SK-N-SH treated with all-trans-retinoic acid at 6 μM for 48 hours (cell line): Measurements from ENCODE around the gene COBL.

Source experiments
- ATAC-seq: fragments of 200-7000 bp; cut with Tn5 transposase; 3 replicates; pipeline ENCODE4 v1.9.1; 2020; ENCODE audit warnings: mild to moderate bottlenecking, moderate library complexity
- ARNTL ChIP-seq: fragments of 450-650 bp; formaldehyde crosslinking; IDR thresholded peaks from 2 replicates; pipeline ENCODE4 v1.5.0; 2020; ENCODE audit warnings: low read depth, mild to moderate bottlenecking, moderate library complexity, borderline replicate concordance
- BACH2 ChIP-seq: fragments of 250-450 bp; sonication (Bioruptor Pico); IDR thresholded peaks from 2 replicates; pipeline ENCODE4 v1.9.0; 2021; ENCODE audit warnings: mild to moderate bottlenecking, borderline replicate concordance
- CSDC2 ChIP-seq: fragments of 250-450 bp; sonication (Bioruptor Pico); IDR thresholded peaks from 2 replicates; pipeline ENCODE4 v1.5.0; 2020; ENCODE audit warnings: mild to moderate bottlenecking, moderate library complexity
- ESRRG ChIP-seq: fragments of 250-450 bp; sonication (Bioruptor Pico); IDR thresholded peaks from 2 replicates; pipeline ENCODE4 v1.6.1; 2021; ENCODE audit warnings: mild to moderate bottlenecking
- GLIS3 ChIP-seq: fragments of 250-450 bp; sonication (Bioruptor Pico); IDR thresholded peaks from 2 replicates; pipeline ENCODE4 v1.5.0; 2020; ENCODE audit warnings: mild to moderate bottlenecking, moderate library complexity
- ISL1 ChIP-seq: fragments of 250-450 bp; sonication (Bioruptor Pico); IDR thresholded peaks from 2 replicates; pipeline ENCODE4 v2.1.2; 2022; ENCODE audit warnings: mild to moderate bottlenecking, moderate library complexity
- OSR1 ChIP-seq: fragments of 250-450 bp; sonication (Bioruptor Pico); IDR thresholded peaks from 2 replicates; pipeline ENCODE4 v1.8.0; 2022; ENCODE audit warnings: moderate library complexity, mild to moderate bottlenecking, inconsistent platforms
- POU6F1 ChIP-seq: fragments of 250-450 bp; sonication (Bioruptor Pico); IDR thresholded peaks from 2 replicates; pipeline ENCODE4 v1.8.0; 2021; ENCODE audit warnings: low read depth, mild to moderate bottlenecking, moderate library complexity, borderline replicate concordance
- PPARA ChIP-seq: fragments of 250-450 bp; sonication (Bioruptor Pico); IDR thresholded peaks from 2 replicates; pipeline ENCODE4 v1.5.0; 2020; ENCODE audit warnings: mild to moderate bottlenecking, borderline replicate concordance
- RARB ChIP-seq: fragments of 250-450 bp; sonication (Bioruptor Pico); IDR thresholded peaks from 2 replicates; pipeline ENCODE4 v1.8.0; 2021; ENCODE audit warnings: mild to moderate bottlenecking, moderate library complexity
- SNAI2 ChIP-seq: fragments of 250-450 bp; sonication (Bioruptor Pico); IDR thresholded peaks from 2 replicates; pipeline ENCODE4 v1.5.0; 2020; ENCODE audit warnings: mild to moderate bottlenecking, moderate library complexity
- TCF4 ChIP-seq: fragments of 250-450 bp; sonication (Bioruptor Pico); IDR thresholded peaks from 2 replicates; pipeline ENCODE4 v1.8.0; 2021; ENCODE audit warnings: mild to moderate bottlenecking, moderate library complexity, borderline replicate concordance
- TOX ChIP-seq: fragments of 250-450 bp; sonication (Bioruptor Pico); IDR thresholded peaks from 2 replicates; pipeline ENCODE4 v1.8.0; 2021; ENCODE audit warnings: mild to moderate bottlenecking, moderate library complexity, borderline replicate concordance
- TSHZ2 ChIP-seq: fragments of 250-450 bp; sonication (Bioruptor Pico); IDR thresholded peaks from 2 replicates; pipeline ENCODE4 v1.5.0; 2020; ENCODE audit warnings: mild to moderate bottlenecking, moderate library complexity
- ZC3H10 ChIP-seq: fragments of 250-450 bp; sonication (Bioruptor Pico); IDR thresholded peaks from 2 replicates; pipeline ENCODE4 v1.5.1; 2021; ENCODE audit warnings: mild to moderate bottlenecking, moderate library complexity
- ZFP3 ChIP-seq: fragments of 250-450 bp; sonication (Bioruptor Pico); IDR thresholded peaks from 2 replicates; pipeline ENCODE4 v1.5.0; 2020; ENCODE audit warnings: mild to moderate bottlenecking, moderate library complexity
- ZNF565 ChIP-seq: fragments of 450-650 bp; formaldehyde crosslinking; conservative IDR thresholded peaks from 2 replicates; pipeline ENCODE4 v1.5.0; 2020; ENCODE audit warnings: low read depth, mild to moderate bottlenecking, moderate library complexity
- ZNF70 ChIP-seq: fragments of 450-650 bp; formaldehyde crosslinking; IDR thresholded peaks from 2 replicates; pipeline ENCODE4 v1.5.0; 2020; ENCODE audit warnings: mild to moderate bottlenecking, moderate library complexity
- ZNF8 ChIP-seq: fragments of 450-650 bp; formaldehyde crosslinking; IDR thresholded peaks from 2 replicates; pipeline ENCODE4 v1.5.0; 2020; ENCODE audit warnings: mild to moderate bottlenecking, moderate library complexity
- TF ChIP-seq, protein P1 (sequence below): fragments of 250-450 bp; sonication (Bioruptor Pico); IDR thresholded peaks from 2 replicates; pipeline ENCODE4 v1.5.1; 2021; ENCODE audit warnings: mild to moderate bottlenecking, moderate library complexity
- TF ChIP-seq, protein P2 (sequence below): fragments of 250-450 bp; sonication (Bioruptor Pico); IDR thresholded peaks from 2 replicates; pipeline ENCODE4 v1.8.0; 2020; ENCODE audit warnings: mild to moderate bottlenecking, moderate library complexity, borderline replicate concordance
- TF ChIP-seq, protein P3 (sequence below): fragments of 250-450 bp; sonication (Bioruptor Pico); IDR thresholded peaks from 2 replicates; pipeline ENCODE4 v1.5.1; 2020; ENCODE audit warnings: low read depth, mild to moderate bottlenecking, moderate library complexity

The COBL gene

GRCh38 chr7:51329696-51330263 lies 13.2 kb upstream of the COBL start:
- ATAC-seq = no peak
- TF ChIP-seq ZC3H10 (CRISPR knock-in tag) = no peak
- TF ChIP-seq OSR1 (CRISPR knock-in tag) = no peak
- TF ChIP-seq TCF4 = no peak
- no peak for TF ChIP-seq PPARA
- no peak for TF ChIP-seq ARNTL (CRISPR knock-in tag)
- TF ChIP-seq, protein P1, sequence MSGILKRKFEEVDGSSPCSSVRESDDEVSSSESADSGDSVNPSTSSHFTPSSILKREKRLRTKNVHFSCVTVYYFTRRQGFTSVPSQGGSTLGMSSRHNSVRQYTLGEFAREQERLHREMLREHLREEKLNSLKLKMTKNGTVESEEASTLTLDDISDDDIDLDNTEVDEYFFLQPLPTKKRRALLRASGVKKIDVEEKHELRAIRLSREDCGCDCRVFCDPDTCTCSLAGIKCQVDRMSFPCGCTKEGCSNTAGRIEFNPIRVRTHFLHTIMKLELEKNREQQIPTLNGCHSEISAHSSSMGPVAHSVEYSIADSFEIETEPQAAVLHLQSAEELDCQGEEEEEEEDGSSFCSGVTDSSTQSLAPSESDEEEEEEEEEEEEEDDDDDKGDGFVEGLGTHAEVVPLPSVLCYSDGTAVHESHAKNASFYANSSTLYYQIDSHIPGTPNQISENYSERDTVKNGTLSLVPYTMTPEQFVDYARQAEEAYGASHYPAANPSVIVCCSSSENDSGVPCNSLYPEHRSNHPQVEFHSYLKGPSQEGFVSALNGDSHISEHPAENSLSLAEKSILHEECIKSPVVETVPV (CRISPR knock-in tag) = no peak
- no peak for TF ChIP-seq TOX (CRISPR knock-in tag)
- TF ChIP-seq BACH2 (CRISPR knock-in tag) = no peak
- no peak for TF ChIP-seq CSDC2

DNA sequence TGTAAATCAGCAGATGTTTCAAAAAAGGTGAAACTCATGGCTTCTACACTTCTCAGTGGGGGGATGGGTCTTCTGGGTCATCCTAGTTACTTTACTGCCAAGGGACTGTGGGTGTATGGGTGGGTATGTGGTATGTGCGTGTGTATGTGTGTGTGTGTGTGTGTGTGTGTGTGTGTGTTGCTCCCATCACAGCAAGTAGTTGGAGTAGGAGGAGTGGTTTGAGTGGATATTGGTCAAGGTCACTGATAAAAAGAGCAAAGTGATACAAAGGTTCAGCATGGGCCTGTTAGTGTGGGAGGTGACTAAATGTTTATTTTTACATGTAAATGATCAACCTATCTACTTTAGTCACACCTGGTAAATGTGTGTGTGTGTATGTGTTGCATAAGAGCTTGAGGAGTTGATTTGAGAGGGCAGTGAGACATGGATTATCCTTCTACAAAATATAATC lies 11.8 kb upstream of the COBL start:
- ATAC-seq = no peak
- TF ChIP-seq ZNF565 (CRISPR knock-in tag) (no peak), OSR1 (CRISPR knock-in tag) (no peak), ZNF70 (CRISPR knock-in tag) (no peak), GLIS3 (CRISPR knock-in tag) (no peak), TCF4 (no peak), RARB (CRISPR knock-in tag) (no peak), TSHZ2 (CRISPR knock-in tag) (no peak), PPARA (no peak), SNAI2 (no peak), POU6F1 (CRISPR knock-in tag) (no peak), ISL1 (CRISPR knock-in tag) (no peak), ARNTL (CRISPR knock-in tag) (no peak), ZFP3 (no peak), TOX (CRISPR knock-in tag) (no peak), ZNF8 (CRISPR knock-in tag) (no peak)
- TF ChIP-seq, protein P2, sequence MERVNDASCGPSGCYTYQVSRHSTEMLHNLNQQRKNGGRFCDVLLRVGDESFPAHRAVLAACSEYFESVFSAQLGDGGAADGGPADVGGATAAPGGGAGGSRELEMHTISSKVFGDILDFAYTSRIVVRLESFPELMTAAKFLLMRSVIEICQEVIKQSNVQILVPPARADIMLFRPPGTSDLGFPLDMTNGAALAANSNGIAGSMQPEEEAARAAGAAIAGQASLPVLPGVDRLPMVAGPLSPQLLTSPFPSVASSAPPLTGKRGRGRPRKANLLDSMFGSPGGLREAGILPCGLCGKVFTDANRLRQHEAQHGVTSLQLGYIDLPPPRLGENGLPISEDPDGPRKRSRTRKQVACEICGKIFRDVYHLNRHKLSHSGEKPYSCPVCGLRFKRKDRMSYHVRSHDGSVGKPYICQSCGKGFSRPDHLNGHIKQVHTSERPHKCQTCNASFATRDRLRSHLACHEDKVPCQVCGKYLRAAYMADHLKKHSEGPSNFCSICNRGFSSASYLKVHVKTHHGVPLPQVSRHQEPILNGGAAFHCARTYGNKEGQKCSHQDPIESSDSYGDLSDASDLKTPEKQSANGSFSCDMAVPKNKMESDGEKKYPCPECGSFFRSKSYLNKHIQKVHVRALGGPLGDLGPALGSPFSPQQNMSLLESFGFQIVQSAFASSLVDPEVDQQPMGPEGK = no peak
- TF ChIP-seq, protein P1 (CRISPR knock-in tag) = no peak

DNA sequence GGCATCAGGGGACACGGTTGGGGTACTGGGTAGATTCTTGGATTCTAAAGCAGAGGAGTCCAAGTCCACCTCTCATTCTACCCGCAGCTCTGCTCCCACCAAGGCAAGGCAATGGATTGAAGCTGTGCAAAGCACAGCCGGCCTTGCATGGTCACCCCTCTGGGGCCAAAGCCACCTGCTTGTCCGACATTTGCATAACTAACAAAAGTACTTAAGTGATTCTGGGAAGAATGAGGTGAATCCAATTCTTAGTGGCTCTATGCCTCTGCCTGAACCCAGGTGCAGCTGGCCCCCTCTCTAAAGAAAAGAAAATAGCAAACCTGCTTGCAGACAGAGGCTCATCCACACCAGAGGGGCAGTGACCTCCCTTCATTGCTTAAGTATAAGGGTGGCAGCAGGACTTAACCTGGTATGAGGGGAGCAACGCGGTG lies 10.7 kb upstream of the COBL start:
- ATAC-seq = no peak
- TF ChIP-seq, protein P1 (CRISPR knock-in tag) = no peak
- no peak for TF ChIP-seq ISL1 (CRISPR knock-in tag)
- TF ChIP-seq SNAI2 = no peak
- TF ChIP-seq PPARA = no peak
- TF ChIP-seq ESRRG (CRISPR knock-in tag) = no peak
- TF ChIP-seq, protein P3, sequence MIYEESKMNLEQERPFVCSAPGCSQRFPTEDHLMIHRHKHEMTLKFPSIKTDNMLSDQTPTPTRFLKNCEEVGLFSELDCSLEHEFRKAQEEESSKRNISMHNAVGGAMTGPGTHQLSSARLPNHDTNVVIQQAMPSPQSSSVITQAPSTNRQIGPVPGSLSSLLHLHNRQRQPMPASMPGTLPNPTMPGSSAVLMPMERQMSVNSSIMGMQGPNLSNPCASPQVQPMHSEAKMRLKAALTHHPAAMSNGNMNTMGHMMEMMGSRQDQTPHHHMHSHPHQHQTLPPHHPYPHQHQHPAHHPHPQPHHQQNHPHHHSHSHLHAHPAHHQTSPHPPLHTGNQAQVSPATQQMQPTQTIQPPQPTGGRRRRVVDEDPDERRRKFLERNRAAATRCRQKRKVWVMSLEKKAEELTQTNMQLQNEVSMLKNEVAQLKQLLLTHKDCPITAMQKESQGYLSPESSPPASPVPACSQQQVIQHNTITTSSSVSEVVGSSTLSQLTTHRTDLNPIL (CRISPR knock-in tag) = no peak
- TF ChIP-seq BACH2 (CRISPR knock-in tag) = no peak
- no peak for TF ChIP-seq TCF4
- no peak for TF ChIP-seq ZNF565 (CRISPR knock-in tag)
- no peak for TF ChIP-seq CSDC2
- no peak for TF ChIP-seq OSR1 (CRISPR knock-in tag)
- no peak for TF ChIP-seq ZNF8 (CRISPR knock-in tag)
- no peak for TF ChIP-seq ZFP3
- no peak for TF ChIP-seq TOX (CRISPR knock-in tag)
- TF ChIP-seq ZNF70 (CRISPR knock-in tag) = no peak
